Gastroesophageal sphincter (tissue), 4 donors: ENCODE measurements around the gene CPSF7. TPM values are rescaled to one million over a fixed set of nuclear protein-coding genes. Genes with fewer than 3 reads are reported as not detected.
A peak's percentile ranks its signal among the peaks of the same experiment; 100 is the strongest.

ENCODE experiments used
- ATAC-seq: fragments of 150-250 bp; one replicate; pipeline ENCODE4 v1.9.1; 2016; ENCODE audit warnings: mild to moderate bottlenecking, moderate library complexity
- H3K27ac ChIP-seq, 4 donors: fragments of 200-600 bp; sonication (generic) in 3 of 4; 1 replicate in 3 of 4; 2 replicates in 1 of 4; pipeline ENCODE4 v1.5.1; 2016 to 2019
- H3K27me3 ChIP-seq: fragments of 200-600 bp; sonication (generic); one replicate; pipeline ENCODE4 v1.5.1; 2019
- H3K36me3 ChIP-seq, 2 donors: fragments of 200-600 bp; sonication (generic); one replicate each; pipeline ENCODE4 v1.5.1; 2019; ENCODE audit warnings: control low read depth in 1 of 2
- H3K4me1 ChIP-seq, 3 donors: fragments of 200-600 bp; sonication (generic); 1 replicate in 2 of 3; 2 replicates in 1 of 3; pipeline ENCODE4 v1.5.1; 2016 to 2019; ENCODE audit warnings: control low read depth in 2 of 3
- H3K4me3 ChIP-seq, 2 donors: fragments of 200-600 bp; sonication (generic); one replicate each; pipeline ENCODE4 v1.5.1; 2019; ENCODE audit warnings: mild to moderate bottlenecking in 1 of 2, moderate library complexity in 1 of 2
- H3K9me3 ChIP-seq, 3 donors: fragments of 200-600 bp; sonication (generic); one replicate each; pipeline ENCODE4 v1.5.1; 2017 to 2019; ENCODE audit warnings: control low read depth in 2 of 3
- CTCF ChIP-seq, 4 experiments: fragments of 200-600 bp in 2 of 4; fragments of 450-650 bp in 2 of 4; sonication (generic) in 1 of 4; IDR thresholded peaks; one replicate each; pipeline ENCODE4 v1.5.1; 2017 to 2019; ENCODE audit warnings: antibody characterized with exemption in 4 of 4, mild to moderate bottlenecking in 2 of 4, moderate library complexity in 2 of 4
- EP300 ChIP-seq: sonication (generic); formaldehyde crosslinking; IDR thresholded peaks from one replicate; pipeline ENCODE4 v1.6.1; 2017; ENCODE audit warnings: antibody characterized with exemption, mild to moderate bottlenecking
- POLR2A ChIP-seq, 2 donors: fragments of 450-650 bp; IDR thresholded peaks; one replicate each; pipeline ENCODE4 v1.6.1; 2017; ENCODE audit warnings: antibody characterized with exemption in 2 of 2, mild to moderate bottlenecking in 2 of 2, moderate library complexity in 1 of 2
- POLR2AphosphoS5 ChIP-seq: sonication (generic); formaldehyde crosslinking; IDR thresholded peaks from one replicate; pipeline ENCODE4 v1.6.1; 2017; ENCODE audit warnings: antibody characterized with exemption
- WGBS, 2 donors: methylation state at CpG; one replicate each; pipeline ENCODE4 v1.1.5; 2018; ENCODE audit warnings: low coverage in 1 of 2; 5-methylcytosine and 5-hydroxymethylcytosine counted together
- total RNA-seq, 4 donors: library from RNA; depleted of rRNA; stranded (reverse); fragments of >200 nt; gene quantifications; one replicate each; pipeline ENCODE4 v1.1.0, GENCODE V29; 2016

CPSF7 gene
- total RNA-seq, 4 donors from 2014 or later: 36.6 to 50.4 (median 43.7) TPM

- no peaks in the 10 kb centered on the region for H3K27me3 ChIP-seq
- H3K4me3 ChIP-seq: no peak overlapping the region
- WGBS, 2 donors: 85 to 96% methylated on average over 2 of the region's 2 CpGs
- H3K36me3 ChIP-seq: peaks cover 0 to 97% of the 10 kb centered on the region in 2 donors
- ATAC-seq: no peak
- peak overlapping the region in 1 of 4 donors; percentile 48 for H3K27ac ChIP-seq
- TF ChIP-seq CTCF (IDR thresholded peaks at IDR 0.05) (no peak), EP300 (no peak), POLR2AphosphoS5 (no peak), POLR2A (IDR thresholded peaks at IDR 0.05) (no peak)
- no peaks in the 10 kb centered on the region for H3K9me3 ChIP-seq
- H3K4me1 ChIP-seq: no peaks in the 10 kb centered on the region
These were observed 23.7 kb downstream of the CPSF7 start for GRCh38 chr11:61406067-61406466.

GRCh38 chr11:61404641-61405040 lies 25.1 kb downstream of the CPSF7 start:
- Histone ChIP-seq H3K36me3 (peaks cover 0 to 88% of the 10 kb centered on the region in 2 donors), H3K4me3 (no peak overlapping the region), H3K9me3 (no peaks in the 10 kb centered on the region), H3K27me3 (no peaks in the 10 kb centered on the region), H3K4me1 (no peaks in the 10 kb centered on the region), H3K27ac (peak overlapping the region in 3 of 4 donors; percentile 11 to 37 (median 12))
- TF ChIP-seq EP300 (no peak), CTCF (IDR thresholded peaks at IDR 0.05) (no peak), POLR2A (IDR thresholded peaks at IDR 0.05) (no peak), POLR2AphosphoS5 (no peak)
- 54 to 68% methylated on average over 4 of the region's 4 CpGs for WGBS, 2 donors
- no peak for ATAC-seq

- no peak for ATAC-seq
- Histone ChIP-seq H3K27ac (peak overlapping the region in 3 of 4 donors; percentile 0 to 12 (median 11)), H3K4me3 (no peak overlapping the region), H3K27me3 (no peaks in the 10 kb centered on the region), H3K4me1 (no peaks in the 10 kb centered on the region), H3K36me3 (peaks cover 0 to 87% of the 10 kb centered on the region in 2 donors), H3K9me3 (no peaks in the 10 kb centered on the region)
- no peak for TF ChIP-seq POLR2A (IDR thresholded peaks at IDR 0.05)
- no peak for TF ChIP-seq POLR2AphosphoS5
- TF ChIP-seq EP300: no peak
- TF ChIP-seq CTCF (IDR thresholded peaks at IDR 0.05): no peak
- WGBS, 2 donors: 47% methylated on average over 2 of the region's 5 CpGs; no CpG with 5 or more reads in 1 of the 2 donors
These were observed 25.7 kb downstream of the CPSF7 start for GRCh38 chr11:61404103-61404502.

- Histone ChIP-seq H3K27ac (peak overlapping the region in 3 of 4 donors; percentile 0 to 12 (median 11)), H3K36me3 (peaks cover 0 to 87% of the 10 kb centered on the region in 2 donors), H3K27me3 (no peaks in the 10 kb centered on the region), H3K4me3 (no peak overlapping the region), H3K4me1 (no peaks in the 10 kb centered on the region), H3K9me3 (no peaks in the 10 kb centered on the region)
- TF ChIP-seq CTCF (IDR thresholded peaks at IDR 0.05) (no peak), POLR2A (IDR thresholded peaks at IDR 0.05) (no peak), EP300 (no peak), POLR2AphosphoS5 (no peak)
- WGBS, 2 donors: 91% methylated on average over 1 of the region's 1 CpG; no CpG with 5 or more reads in 1 of the 2 donors
- no peak for ATAC-seq
These were observed 26.1 kb downstream of the CPSF7 start for GRCh38 chr11:61403658-61404057.

- no peak overlapping the region for H3K4me3 ChIP-seq
- H3K4me1 ChIP-seq: no peaks in the 10 kb centered on the region
- no peak for ATAC-seq
- no peaks in the 10 kb centered on the region for H3K27me3 ChIP-seq
- WGBS, 2 donors: 79 to 92% methylated on average over 2 of the region's 2 CpGs
- H3K36me3 ChIP-seq: peaks cover 0 to 87% of the 10 kb centered on the region in 2 donors
- no peak overlapping the region for H3K27ac ChIP-seq
- no peak for TF ChIP-seq POLR2AphosphoS5
- no peak for TF ChIP-seq POLR2A (IDR thresholded peaks at IDR 0.05)
- TF ChIP-seq EP300: no peak
- no peak for TF ChIP-seq CTCF (IDR thresholded peaks at IDR 0.05)
- H3K9me3 ChIP-seq: no peaks in the 10 kb centered on the region
These were observed 28.2 kb downstream of the CPSF7 start for GRCh38 chr11:61401573-61401972.
